Islet of Langerhans (tissue), 1 donor: ENCODE measurements around the gene SCARF2.

Experiments
- FAIRE-seq: peaks from one replicate; lab custom pipeline; 2011; peaks lifted over from hg19 to GRCh38; lab: Jason Lieb, UNC

Gene SCARF2

DNA sequence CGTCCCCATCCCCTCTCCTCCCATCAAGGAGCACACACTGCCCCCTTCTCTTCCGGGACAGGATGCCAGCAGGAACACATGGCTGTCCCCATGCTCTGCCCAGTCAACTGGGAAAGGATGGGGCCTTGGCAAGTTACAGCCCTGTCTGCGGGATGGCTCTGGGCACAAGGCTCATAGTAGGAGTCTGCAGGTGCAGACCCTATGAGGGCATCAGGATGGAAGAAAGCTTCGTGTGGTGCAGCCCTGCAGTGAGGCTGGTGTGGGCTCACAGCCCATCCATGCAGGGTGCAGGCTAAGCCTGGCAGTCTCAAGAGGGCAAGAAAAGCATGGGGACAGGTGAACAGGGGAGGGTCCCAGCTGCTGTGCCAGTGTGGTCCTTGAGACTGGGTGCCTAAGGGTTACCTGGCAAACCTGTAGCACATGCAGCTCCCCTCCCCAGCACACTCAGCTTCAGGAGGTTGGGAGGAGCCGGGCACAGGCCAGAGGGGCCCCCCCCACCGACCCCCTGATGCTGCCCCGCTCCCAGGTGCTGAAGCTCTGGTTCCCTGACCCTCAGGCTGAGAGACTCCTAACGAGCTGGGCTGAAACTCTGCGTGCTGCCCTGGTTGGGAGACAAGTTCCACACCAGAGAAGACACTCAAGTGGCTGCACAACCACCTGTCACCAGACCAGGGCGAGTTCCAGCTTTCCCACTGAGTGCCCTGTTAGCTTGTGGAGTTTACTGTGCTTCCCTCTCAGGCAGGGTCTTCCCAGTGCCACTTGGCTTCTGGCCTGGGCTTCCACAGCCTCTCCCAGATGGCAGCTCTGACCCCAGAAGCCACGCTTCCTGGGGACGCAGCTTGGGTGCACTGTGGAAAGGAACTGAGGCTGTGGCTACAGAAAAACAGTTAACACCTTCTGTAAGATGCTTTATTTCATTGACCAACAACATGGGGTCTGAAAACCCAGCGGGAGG, 3.3 kb upstream of the SCARF2 start:
- no peak for FAIRE-seq

DNA sequence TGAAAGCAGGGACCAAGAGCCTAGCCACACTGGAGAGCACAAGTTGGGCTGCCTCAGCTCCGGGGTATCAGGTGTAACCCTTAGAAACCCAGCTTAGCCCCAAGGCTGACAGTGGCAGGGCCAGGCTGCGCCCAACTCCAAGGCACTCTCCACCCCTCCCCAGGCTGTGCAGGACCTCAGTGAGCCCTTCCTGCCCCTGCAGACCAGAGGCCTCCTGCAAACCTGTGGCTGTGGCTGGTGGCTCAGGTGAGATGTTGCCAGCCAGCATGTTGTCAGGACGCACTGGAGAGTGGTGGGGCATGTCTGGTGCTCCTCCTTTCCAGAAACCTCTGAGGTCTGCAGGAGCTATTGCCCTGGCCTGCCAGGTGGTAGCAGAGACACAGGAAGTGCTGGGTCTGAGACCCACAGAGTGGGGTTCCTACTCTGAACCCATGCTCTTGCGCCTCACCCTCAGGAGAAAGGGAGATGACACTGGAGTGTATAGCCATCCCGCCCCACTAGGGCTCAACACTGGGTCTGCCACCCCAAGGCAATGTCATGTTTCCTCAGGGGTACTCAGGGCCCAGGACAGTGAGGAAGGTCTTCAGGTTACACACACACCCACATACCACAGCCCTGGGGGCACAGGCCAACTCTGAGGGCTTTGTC, 2.4 kb upstream of the SCARF2 start:
- no peak for FAIRE-seq

DNA sequence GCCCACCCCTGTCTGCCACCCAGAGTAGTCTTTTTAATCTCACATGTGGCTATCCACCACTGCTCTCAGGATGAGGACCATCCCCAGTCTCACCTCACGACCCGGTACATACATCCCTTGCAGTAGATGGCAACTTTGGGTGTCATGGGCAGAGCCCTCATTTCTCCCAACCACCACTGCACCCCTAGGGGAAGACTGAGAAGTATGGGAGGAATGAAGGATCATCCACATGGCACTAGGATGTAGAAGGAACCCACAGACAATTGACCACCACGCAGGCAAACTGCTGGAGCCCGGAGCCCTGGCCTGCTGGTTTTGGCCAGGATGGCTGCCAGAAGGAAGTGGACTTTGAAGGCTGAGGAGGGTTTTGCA, 1.9 kb upstream of the SCARF2 start:
- no peak for FAIRE-seq

- no peak for FAIRE-seq
Measured at GRCh38 chr22:20438678-20439492, 1.3 kb upstream of the SCARF2 start.

DNA sequence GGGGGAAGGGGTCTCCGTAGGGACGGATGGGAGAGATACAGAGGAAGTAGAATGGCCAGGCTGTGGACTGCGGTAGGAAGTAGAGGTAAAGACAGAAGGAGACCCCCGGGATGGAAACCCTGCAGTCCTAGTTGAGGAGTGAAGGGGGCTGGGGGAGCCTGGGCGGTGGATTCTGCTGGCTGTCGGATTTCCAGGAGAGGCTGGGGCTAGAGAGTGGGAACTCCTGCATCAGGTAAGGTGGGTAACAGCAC, 727 bp upstream of the SCARF2 start:
- FAIRE-seq, result no peak

- FAIRE-seq, result no peak
Measured at GRCh38 chr22:20436768-20437612, 635 bp downstream of the SCARF2 start.

DNA sequence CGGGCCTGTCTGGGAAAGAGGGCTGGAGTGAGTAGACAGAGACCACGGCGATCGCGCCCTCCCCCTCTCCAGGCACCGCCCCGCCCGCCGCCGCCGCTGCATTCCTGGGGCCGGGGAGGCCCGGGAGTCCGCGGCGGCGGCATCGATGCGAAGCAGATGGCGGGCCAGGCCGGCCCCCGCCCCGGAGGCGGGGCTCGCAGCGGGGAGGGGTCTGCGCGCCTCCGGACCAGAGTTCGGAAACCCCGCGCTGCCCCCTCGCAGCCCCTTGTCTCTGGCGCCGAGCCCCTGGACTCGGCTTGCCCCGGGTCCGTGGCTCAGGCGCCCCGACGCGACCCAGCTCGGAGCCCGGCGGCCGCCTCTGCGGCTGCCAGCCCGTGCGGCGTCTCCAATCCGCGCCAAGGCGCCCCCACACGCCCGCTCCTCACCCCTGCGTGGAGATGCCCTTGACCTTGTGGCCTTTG, 1.3 kb downstream of the SCARF2 start:
- FAIRE-seq, result no peak

DNA sequence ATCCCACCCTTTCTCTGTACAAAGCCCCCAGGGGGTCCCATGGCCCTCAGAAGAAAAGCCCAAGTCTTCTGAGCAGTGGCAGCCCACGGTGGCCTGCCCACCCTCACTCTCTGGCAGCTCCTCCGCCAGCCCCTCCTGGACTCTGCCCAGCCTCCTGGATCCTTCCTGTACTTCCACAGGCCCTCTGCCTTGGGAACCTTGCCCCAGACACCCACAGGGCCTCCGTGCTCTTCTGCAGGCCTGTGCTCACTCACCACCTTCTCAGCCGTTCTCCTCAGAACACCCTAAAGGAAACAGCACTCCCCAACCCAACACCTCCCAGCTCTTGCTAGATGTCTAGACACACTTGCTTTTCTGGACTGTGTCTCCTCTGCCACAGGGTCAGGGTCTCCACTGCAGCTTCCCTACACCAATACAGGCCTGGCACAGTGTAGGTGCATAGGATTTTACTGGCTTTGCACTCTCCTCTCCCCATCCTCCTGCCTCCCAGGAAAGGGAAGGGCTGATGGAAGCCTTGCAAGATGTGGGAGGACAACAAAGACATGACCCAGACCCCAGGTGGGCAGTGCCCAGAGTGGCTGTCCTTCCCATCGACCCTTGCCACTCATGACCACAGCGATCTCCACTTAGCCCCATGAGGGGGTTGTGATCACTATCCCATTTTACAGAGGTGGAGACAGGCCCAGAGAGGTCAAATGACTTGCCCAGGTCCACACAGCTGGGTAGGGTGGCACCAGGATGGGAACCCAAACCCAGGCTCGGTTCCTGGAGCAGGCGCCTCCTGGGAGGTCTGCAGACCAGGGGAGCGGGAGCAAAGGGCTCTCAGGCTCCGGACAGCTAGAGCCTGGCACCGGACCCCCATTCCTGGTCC, 2.0 kb downstream of the SCARF2 start:
- FAIRE-seq, result no peak

DNA sequence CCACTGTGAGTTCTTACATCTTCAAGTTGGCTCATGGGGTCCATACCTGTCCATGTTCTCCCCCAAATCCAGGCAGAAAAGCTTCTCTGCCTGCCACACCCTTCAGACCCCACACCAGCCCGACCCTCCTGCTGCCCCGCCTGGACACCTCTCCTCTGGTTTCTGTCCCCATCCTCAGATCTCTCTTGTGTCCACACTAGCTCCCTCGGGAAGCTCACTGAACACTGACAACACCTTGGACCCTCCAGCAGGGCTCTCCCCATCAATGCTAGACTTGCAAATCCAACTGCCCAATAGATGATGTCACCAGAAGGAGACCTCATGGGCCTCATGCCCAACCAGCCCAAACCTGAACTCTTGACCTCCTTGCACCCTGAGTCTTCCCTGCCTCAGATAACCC, 2.9 kb downstream of the SCARF2 start:
- no peak for FAIRE-seq

DNA sequence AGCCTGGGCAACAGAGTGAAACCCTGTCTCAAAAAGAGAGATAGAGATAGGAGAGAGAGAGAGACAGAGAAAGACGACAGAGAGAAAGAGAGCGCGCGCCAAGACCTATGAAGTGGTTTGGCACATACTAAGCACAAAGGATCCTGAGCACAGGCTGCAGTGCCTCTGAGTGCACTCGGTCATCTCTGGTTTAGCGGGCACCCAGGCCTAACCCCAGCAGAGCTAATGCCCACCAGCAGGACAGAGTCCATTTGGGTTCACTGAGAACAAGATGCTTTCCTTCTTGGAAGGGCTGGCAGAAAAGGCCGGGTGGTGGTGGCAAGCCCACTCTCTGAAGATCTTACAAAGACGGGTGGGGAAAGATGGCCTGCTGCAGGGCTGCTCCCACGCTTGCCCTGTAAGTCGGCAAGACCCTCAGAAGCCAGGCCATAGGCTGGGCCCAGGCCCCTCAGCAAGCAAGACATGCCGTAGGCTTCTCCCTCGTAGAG, 3.3 kb downstream of the SCARF2 start:
- no peak for FAIRE-seq

DNA sequence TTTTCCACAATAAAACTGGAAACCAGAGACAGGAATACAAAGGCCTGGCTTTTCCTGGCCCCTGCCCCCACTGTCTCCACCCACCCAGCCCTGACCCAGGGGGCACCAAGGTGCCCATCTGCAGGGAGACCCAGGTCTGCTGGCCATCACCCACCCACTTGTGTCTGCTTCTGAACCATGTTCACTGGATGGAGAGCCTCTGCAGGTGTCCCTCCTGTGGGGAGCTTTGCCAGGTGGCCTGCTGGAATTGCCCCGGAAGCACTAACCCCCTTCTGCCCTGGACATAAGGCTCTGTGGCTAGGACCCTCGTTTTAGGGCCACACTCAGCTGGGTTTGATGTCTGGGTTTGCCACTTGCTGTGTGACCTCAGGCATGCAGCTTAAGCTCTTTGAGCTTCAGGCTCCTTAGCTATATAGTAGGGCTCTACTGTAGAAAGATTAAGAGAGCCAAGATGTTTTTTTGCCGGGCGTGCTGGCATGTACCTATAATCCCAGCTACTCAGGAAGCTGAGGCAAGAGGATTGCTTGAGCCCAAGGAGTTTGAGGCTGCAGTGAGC, 3.9 kb downstream of the SCARF2 start:
- FAIRE-seq, result no peak

DNA sequence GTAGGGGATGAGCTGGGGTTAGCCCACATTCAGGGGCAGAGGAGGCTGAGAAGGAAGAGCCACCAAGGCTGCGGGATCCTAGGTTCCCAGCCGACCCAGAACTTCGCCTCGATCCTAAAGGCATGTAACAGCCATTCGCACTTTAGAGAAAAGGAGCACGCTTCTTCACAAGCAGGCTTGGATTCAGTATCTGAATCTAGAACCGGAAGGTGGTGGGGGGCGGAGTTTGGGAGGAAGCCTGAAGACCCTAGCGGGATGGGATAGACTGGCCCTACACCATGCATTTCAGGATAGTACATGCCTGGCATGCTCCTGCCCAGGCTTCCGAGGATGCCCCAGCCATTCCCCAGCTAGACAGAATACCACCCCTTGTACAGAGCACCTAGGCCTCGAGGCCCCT, 4.4 kb downstream of the SCARF2 start:
- FAIRE-seq, result no peak

GRCh38 chr22:20432244-20432686, 5.4 kb downstream of the SCARF2 start:
- FAIRE-seq, result no peak

DNA sequence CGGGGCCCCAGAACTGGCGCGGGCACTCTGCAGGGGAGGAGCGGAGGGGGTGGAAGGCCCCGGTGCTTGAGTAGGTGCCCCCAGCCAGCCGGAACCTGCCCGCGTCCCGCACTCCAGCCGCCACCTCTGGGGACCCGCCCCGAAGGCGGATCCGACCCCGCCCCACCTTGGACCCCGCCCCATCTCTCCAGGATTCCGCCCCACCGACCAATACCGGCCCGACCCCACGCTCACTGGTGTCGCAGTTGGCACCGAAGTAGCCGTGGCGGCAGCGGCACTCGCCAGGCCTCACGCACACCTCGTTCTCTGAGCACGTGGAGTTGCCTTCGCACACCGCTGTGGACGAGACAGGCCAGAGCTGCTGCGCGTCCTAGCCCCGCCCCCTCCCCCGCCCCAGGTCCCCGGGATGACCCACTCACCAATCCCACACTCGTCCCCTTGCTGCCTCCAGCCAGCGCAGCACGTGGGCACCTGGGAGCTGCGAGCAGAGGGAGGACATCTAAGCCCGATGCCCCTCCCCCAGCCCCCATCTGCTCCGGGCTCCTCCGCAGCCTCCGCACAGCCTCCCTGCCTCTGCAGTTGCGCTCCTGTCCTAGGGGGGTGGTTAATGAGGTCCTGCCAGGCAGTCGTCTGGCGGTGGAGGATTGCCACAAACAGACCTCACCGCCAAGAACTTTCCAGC, 6.0 kb downstream of the SCARF2 start:
- FAIRE-seq, result no peak

- FAIRE-seq, result no peak
Measured at GRCh38 chr22:20430720-20431510, 6.7 kb downstream of the SCARF2 start.

GRCh38 chr22:20430101-20430719, 7.4 kb downstream of the SCARF2 start:
- FAIRE-seq, result no peak

GRCh38 chr22:20429254-20430100, 8.1 kb downstream of the SCARF2 start:
- no peak for FAIRE-seq
